GM21529 (cell line): ENCODE data around the gene TMPRSS6.

Experiments
- ATAC-seq: cut with Tn5 transposase; IDR thresholded peaks from one replicate; pipeline ENCODE4 v1.9.1; 2021; ENCODE audit not compliant: unreplicated experiment

Gene TMPRSS6

DNA sequence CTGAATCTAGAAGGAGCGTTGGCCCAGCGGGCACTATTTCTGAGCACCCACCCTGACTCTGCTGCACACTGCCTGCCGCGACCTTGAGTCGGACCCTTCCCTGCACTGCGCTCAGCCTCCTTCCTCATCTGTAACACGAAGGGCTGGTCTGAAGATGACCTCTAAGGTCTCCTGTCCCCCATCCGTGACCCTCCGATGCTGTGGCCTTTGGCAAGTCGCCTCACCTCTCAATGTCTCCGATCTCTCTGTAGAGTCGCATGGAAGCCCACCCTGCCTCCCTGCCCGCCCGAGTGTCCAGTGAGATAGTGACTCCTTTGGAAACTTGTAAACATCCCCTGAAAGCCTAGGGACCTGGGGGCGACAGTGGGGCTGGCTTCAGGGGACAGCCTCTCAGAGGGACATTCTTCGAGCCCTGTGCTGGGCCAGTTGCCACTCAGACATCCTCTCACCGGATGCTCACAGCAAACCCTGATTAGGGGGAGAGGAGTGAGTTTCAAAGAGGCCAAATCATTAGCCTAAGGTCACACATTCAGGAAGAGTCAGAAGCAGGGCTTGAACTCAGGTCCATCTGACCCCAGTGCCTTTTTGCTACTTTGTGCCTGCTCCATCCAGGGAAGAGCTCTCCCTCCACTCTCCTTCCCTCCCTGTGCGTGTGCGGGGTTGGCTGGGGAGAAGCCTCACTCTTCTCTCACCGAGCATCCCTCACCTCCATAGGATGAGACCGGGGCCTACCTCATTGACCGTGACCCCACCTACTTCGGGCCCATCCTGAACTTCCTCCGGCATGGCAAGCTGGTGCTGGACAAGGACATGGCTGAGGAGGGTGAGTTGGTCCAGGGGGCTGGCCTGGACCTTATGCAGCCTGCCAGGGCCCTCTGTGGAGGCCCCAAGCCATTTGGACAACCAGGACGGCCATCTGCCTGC, 56.9 kb downstream of the TMPRSS6 start:
- no peak for ATAC-seq

DNA sequence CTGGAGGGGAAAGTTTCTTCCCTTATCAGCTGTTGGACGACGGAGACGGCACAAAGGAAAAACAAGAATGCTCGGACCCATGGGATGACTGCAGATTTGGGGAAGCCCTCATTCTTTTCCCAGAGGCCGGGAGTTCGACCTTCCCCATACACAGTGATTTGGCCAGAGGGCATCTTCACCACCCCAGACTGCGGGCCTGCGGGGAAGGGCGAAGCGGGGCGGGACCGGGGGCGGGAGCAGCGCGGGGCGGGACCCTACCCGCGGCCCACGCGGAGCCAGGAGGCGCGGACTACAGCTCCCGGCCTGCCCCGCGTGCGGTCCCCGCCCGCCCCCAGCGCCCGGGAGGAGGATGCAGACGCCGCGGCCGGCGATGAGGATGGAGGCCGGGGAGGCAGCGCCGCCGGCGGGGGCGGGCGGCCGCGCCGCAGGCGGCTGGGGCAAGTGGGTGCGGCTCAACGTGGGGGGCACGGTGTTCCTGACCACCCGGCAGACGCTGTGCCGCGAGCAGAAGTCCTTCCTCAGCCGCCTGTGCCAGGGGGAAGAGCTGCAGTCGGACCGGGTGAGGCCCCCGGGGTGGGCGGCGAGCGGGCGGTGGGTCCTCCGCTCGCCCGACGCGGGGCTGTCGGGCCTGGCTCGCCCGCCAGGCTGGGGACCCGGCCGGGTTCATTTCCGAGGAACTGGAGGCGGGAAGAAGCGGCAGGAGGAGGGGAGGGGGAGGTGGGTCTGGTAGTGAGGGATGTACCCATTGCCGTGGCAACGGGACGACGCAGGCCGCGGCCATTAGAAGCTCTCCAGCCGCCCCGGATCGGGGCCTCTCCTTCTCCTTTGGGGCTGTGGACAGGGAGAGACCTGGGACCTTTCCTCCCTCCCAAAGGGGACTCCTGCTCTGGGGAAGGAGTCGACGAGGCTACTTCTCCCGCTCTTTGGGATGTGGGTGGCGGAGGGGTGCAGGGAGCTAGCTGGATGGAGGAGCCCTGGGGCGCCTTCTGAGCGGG, 57.8 kb downstream of the TMPRSS6 start, which contains the start of gene KCTD17:
Gene KCTD17, plus strand, starts transcription at position 352 of the 995 bp plus-strand sequence. Its CDS starts 19 bp downstream, at position 371.
- peak; percentile 72 for ATAC-seq

DNA sequence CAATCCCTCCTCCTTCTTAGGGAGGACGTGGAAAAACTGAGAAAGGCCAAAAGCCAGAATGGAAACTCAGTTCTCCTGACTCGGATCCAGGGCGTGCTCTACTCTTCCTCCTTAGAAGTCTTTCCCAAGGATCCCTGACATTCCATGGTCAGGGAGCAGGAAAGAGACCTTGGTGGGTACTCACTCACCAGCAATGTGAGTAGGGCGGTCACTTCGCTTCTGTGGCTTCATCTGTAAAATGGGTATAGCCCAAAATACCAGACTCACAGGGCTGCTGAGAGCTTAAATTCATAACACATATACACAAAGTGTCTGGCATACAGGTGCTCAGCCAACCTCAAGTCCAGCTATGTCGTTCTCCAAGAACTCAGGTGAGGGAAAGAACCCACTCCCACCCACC, 58.6 kb downstream of the TMPRSS6 start:
- ATAC-seq = no peak

DNA sequence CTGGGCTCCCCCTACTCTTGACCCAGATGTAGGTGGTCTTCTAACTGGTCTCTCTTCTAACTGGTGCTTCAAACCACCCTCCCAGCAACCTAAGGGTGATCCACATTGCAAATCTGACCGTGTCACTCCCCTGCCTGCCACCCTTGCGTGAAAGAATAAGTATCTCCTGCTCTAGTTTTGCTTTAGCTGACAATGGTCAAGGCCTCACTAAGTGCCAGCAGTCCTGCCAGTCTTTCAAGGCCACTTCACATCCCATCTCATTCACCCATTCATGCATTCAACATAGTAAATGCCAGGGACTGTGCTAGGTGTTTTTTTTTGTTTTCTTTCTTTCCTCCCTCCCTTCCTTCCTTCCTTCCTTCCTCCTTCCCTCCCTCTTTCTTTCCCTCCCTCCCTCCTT, 60.3 kb downstream of the TMPRSS6 start:
- no peak for ATAC-seq

DNA sequence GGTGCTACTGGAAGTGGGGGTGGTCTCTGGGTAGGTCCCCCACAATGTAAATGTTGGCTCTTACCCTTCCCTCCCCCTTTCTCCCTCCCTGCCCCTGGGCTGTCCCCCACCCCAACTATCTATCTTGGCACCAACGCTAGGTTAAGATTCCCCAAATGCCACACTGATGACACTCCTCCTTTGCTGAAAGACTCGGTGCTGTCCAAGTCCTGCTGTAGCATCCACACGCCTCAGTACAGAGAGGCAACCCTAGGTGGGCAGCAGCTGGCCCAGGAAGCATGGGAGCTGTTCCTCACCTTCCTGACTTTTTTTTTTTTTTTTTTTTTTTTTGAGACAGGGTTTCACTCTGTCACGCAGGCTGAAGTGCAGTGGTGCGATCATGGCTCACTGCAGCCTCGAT, 61.4 kb downstream of the TMPRSS6 start:
- no peak for ATAC-seq

DNA sequence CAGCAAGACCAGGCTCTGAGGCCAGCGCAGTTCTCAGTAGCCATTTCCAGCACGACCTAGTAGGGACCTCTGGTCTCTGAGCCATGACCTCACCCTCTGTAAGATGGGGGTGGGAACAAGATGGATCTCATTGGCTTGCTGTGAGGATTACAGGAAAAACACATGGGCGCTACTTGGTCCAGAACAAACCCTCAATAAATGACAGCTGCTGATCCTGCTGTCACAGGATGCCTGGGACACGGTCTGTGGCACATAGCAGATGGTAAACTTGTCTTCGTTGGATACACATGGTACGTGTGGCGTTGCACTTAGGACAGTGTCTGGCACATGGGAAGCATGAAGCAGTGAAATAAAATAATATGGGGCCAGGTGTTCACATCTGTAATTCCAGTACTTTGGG, 62.5 kb downstream of the TMPRSS6 start:
- ATAC-seq = no peak

DNA sequence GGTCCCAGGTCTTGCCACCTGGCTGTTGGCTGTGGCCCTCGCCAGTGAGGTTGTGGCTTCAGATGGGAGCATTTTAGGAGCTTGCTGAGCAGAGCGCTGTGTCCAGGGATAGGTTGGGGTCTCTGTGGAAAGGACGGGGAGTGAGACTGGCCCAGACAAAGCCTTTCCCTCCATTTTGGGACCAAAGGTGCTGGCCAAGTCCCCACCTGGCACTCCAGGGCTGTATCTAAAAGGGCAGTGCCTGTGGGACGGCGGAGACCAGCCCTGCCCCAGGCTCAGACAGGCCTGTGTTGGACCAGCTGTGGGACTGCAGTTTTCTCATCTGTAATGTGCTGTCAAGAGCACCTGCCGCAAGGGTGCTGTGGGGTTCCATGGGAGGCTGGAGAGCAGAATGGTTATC, 62.9 kb downstream of the TMPRSS6 start:
- no peak for ATAC-seq

DNA sequence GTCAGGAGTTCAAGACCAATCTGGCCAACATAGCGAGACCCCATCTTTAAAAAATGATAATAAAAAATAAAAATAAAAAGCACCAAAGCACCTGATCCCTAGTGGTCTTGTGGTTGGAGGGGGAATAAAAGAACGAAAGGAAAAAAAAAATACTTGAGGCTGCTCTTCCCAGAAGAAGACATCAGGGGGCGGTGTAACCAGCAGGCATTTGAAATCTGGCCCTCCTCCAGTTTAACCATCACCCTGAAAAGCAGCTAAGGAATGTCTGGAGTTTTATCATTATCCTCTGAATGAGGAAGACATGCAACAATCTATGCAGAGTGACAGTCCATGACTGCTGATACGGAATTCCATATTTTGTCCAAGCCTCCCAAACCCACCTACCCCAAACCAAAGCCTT, 63.6 kb downstream of the TMPRSS6 start:
- ATAC-seq = no peak

DNA sequence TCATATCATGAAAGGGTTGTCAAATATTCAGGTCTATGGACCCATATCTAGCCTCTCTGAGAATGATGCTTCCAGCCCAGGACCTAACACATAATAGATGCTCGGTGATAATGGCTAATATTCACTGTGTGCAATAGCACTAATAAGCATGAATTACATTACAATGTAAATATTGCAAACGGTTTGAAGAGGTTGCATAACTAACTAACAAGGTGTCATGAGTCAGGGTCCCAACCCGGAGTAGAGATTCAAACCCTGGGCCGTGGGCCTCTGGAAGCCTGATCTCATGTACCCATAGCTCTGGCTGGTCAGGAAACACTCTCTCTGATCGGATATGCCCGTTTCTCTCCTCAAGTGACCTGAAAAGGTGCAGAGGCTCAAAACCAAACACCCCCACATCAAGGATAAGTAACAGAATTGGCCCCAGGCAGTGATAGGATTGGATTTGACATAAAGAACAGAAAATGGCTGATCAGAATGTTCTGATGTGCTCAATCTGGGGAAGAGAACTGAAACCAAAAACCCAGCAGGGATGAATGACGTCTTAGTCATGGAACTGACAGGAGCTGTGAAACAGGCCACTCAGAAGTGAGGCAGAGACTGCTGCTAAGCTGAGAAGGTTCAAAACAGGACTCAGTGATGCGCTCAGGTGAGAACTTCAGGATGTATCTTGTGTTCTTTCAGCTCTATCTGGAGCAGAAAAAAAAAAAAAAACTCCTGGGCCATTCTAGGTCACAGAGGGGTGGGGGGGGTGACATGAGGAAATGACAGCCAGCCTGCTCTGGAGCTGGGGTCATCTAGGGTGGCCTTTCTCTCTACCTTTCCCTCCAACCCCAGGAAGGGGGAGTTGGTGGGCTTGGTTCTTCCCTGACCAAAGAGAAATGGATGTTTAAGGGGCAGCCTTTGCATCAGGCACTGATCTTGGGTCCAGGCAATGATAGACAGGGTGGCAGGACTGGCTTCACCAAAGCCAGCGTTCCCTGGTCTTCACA, 64.6 kb downstream of the TMPRSS6 start:
- no peak for ATAC-seq

DNA sequence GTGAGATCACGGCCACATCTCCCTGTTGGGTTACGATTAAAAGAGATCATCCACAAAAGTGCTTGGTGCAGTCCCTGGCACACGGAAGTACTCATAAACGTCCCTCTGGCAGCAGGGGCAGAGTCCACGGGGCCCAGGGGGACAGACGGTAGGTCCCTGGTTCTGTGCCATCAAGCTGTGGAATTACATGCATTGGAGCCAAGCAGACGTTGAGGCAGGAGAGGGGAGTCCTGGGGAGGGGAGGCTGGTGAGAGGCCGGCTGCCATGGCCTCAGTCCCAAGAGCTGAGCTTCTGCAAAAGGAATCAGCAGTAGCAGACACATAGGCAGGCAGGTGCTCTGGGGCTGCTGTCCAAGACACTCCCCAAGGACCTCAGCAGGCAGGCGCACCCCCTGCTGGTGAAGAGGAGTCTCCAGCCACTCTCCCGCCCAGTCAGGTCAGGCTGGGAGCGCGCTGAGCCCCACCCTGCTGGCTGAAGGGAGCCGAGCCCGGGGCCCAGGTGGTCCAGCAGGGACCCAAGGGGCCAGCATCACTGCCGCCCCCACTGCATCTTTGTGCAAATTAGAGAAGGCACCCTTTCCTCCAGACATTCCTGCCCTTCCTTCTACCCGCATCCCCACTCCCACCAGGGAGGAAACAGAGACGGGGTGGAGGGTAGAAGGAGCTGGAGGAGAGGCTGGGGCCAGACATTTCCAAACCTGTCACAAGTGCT, 65.5 kb downstream of the TMPRSS6 start:
- ATAC-seq = no peak

DNA sequence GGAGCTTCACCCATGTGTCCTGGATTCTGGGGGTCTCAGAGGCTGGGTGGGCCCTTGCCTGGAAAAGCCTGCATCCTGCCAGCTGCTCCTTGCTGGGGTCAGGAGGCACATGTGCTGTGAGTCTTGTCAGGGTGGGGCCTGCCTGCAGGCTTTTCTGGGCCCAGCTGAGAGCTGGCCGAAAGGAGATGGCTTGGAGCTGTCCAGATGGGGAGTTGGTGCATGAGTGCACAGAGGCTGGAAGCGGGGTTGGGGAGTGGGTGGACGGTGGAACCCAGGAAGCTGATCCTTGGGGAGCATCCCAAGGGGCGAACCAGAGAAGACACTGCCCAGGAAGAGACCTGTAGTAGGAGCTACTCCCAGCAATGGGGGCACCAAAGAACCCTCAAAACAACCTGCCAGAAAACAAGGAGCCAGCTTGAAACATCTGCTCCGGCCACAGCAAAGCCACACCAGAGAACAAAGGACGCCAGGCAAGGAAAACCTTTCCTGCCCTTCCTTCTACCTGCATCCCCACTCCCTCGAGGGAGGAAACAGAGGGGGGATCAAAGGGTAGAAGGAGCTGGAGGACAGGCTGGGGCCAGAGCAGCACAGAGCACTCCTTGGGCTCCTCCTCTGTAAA, 66.2 kb downstream of the TMPRSS6 start:
- ATAC-seq = no peak

DNA sequence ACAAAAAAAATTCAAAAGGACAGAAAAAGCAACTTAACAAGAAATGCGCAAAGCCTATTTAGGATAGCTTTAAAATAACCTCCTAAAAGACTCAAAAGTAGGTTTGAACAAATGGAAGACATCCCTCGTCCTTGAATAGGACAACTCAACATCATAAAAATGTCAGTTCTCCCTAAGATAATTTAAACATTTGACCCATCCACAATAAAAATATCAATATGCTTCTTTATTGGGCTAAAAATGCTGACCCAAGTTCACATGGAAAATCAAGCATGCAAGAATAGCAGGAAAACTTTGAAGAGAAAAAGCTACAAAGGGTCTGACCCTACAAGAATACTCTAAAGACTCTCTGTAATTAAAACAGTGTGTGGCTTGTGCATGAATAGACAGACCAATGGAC, 70.0 kb downstream of the TMPRSS6 start:
- no peak for ATAC-seq

DNA sequence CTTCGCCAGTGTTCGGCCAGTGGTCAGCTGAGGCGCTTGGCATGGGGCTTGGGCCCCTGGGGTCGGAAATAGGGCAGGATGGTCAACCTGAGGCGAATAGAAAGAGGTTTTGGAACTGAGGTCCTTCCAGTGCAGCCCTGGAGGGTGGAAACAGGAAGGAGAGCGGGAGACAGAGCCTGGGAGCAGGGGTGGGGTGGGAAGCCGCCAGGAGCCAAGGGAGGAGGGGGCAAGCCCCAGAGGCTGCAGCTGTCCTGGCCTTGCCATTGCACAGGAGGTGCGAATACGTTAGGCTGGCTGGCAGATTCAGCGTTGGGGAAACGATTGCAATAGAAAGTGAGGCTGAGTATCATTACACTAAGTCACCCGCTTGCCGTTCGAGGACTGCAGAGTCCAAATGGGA, 71.8 kb downstream of the TMPRSS6 start:
- no peak for ATAC-seq

DNA sequence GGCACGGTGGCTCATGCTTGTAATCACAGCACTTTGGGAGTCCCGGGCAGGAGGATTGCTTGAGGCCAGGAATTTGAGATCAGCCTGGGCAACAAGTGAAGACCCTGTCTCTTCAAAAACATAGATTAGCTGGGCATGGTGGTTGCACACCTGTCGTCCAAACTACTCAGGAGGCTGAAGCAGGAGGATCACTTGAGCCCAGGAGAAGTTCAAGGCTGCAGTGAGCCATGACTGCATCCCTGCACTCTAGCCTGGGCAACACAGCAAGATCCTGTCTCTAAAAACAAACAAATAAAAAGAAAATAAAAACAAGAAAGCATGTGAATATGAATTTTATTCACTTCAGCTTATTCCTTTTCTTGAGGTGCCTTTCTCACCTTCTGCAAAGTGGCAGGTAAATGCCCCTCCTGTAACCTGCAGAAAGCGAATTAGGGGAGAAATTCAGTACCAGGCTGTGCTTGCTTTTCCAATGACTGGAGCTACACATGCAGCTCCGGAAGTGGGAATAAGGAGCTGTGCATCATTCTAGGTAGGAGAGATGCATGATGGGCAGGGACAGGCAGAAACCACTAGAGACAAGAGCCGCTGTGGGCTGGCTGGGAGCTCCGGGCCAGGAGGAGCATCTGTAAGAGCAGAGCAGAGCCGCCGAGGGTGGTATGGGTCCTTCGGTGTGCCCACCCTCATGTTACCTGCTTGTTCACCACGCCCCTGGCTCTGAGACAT, 72.7 kb downstream of the TMPRSS6 start:
- ATAC-seq = no peak

DNA sequence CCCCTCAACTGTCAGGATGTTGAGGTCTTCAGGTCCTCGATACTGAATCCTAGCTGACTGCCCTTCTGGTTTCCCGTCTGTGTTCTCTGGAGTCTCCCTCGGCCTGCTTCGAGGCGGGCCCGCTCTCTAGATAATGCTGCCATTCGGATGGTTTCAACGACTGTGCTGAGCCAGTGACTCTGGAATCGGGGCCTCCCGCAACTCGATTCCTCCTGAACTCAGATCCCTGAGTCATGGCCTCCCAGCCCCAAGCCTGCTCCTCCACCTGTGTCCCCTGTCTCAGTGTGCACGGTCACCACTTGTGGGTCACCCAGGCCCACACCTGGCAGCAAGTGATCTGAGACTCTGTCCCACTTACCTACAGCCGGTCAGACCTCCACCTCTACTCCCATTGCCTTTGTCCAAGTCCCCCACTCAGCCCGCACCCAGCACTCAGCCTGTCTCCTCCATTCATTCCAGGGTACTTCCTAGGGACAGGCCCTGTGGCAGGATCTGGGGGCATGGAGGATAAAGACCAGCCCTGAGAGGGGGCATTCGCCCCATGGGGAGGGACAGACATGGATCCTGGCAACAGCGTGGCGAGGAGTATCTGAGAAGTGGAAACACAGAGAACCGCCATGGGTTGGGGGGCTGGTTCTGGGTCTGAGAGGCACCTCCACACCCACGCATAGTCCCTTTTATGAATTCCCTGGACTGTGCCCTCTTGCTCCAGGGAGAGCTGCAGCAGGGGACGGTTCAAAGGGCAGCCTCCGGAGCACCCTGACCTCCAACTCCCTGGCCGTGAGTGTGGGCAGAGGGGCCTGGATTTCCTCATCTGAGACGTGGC, 75.7 kb downstream of the TMPRSS6 start:
- ATAC-seq = no peak

DNA sequence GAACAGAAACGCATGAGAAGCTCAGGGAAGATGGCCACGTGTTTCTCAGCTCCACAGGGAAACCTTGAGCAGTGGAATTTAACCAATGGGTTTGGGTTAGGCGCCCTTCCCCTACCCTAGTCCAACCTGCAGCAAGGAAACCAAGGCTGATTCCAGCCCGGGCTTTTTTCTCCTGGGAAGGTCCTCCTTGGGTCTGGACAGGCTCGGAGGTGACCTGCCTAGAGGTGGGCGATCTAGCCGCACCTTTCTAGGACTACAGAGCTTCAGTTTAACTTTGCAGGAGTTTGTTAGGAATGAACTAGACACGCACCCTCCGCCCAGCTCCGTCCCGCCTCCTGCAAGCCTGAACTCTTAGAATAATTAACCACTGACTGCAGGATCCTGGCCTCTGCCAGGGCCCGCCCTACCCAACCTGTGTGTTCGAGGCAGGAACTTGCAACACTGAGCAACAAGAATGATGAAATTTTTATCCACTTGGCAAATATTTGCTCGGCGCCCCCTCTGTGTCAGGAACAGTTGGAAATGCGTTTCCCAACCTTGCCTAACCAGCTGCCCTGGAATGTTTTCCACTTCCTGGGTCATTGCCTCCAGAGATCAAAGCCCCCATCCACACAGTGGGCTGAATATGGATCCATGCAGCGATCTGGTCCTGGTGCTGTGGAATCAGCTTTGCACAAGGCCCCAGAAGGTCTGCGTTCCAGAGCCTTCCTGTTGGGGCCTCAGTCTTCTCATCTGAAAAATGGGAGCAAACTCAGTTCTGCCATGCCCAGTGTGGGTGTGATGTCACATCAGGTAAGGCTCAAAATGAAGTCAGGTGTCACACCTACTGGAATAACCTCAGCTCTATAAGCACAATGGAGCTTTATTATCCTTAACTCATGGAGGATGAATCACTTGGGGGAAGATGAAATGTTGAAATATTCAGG, 76.7 kb downstream of the TMPRSS6 start:
- no peak for ATAC-seq

DNA sequence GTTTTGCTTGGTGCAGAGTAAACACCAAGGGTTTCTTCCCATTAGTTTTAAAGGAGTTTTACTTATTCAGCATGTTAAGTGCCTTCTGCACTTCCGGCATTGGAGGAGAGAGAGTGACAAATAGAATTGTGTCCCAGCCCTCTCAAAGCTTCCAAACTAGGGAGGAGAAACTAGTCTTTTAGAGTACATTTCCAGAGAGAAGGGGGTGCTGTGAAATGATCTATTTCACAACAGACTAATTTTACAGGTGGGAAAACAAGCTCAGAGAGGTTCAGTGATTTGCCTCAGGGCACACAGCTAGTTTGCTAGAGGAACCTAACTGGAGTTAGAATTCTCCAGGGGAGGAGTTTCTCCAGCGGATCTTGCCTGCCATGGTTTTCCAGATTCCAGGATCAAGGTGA, 77.4 kb downstream of the TMPRSS6 start:
- no peak for ATAC-seq
